ENCODE measurements around the gene RPS8. TPM values are rescaled to one million over a fixed set of nuclear protein-coding genes. Genes with fewer than 3 reads are reported as not detected.

RPS8 gene
- total and polyA plus RNA-seq, 8 donors, result 322 to 3,429 (median 2,146) TPM

DNA sequence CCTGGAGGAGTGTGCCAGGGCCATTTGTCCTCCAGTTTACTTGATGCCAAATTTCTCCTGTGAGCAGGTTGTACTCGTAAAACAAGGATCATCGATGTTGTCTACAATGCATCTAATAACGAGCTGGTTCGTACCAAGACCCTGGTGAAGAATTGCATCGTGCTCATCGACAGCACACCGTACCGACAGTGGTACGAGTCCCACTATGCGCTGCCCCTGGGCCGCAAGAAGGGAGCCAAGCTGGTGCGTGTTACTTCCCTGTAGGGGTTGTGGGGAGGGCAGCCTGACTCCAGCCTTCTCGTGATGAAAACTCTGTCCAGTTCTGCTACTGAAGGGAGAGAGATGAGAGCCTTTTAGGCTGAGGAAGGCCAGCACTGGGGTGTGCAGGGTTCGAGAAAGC is 2.2 kb downstream of the RPS8 start:
- TF ChIP-seq POLR2AphosphoS5 (IDR thresholded peaks at IDR 0.05), result no peak
- TF ChIP-seq POLR2A (IDR thresholded peaks at IDR 0.05), result no peak
- TF ChIP-seq, protein P1, sequence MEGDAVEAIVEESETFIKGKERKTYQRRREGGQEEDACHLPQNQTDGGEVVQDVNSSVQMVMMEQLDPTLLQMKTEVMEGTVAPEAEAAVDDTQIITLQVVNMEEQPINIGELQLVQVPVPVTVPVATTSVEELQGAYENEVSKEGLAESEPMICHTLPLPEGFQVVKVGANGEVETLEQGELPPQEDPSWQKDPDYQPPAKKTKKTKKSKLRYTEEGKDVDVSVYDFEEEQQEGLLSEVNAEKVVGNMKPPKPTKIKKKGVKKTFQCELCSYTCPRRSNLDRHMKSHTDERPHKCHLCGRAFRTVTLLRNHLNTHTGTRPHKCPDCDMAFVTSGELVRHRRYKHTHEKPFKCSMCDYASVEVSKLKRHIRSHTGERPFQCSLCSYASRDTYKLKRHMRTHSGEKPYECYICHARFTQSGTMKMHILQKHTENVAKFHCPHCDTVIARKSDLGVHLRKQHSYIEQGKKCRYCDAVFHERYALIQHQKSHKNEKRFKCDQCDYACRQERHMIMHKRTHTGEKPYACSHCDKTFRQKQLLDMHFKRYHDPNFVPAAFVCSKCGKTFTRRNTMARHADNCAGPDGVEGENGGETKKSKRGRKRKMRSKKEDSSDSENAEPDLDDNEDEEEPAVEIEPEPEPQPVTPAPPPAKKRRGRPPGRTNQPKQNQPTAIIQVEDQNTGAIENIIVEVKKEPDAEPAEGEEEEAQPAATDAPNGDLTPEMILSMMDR (IDR thresholded peaks at IDR 0.05), result no peak
- TF ChIP-seq EP300 (IDR thresholded peaks at IDR 0.05), result no peak
- Histone ChIP-seq H3K4me1 (peaks cover 20 to 36% (median 31%) of the 10 kb centered on the region in 4 donors), H3K9me3 (no peaks in the 10 kb centered on the region), H3K36me3 (peaks cover 41 to 61% (median 58%) of the 10 kb centered on the region in 4 donors), H3K4me3 (peak overlapping the region in 2 of 4 donors; percentile 77 to 87), H3K27me3 (no peaks in the 10 kb centered on the region), H3K27ac (peak overlapping the region in 2 of 5 donors; percentile 95)
- WGBS, 5 donors, result 65 to 76% (median 66%) methylated on average over 13 to 14 of the region's 14 CpGs
- DNase-seq, result no peak
- intact Hi-C loops (cut with DNase I; ENCODE audit: low total_unique reads), result no loop called here

DNA sequence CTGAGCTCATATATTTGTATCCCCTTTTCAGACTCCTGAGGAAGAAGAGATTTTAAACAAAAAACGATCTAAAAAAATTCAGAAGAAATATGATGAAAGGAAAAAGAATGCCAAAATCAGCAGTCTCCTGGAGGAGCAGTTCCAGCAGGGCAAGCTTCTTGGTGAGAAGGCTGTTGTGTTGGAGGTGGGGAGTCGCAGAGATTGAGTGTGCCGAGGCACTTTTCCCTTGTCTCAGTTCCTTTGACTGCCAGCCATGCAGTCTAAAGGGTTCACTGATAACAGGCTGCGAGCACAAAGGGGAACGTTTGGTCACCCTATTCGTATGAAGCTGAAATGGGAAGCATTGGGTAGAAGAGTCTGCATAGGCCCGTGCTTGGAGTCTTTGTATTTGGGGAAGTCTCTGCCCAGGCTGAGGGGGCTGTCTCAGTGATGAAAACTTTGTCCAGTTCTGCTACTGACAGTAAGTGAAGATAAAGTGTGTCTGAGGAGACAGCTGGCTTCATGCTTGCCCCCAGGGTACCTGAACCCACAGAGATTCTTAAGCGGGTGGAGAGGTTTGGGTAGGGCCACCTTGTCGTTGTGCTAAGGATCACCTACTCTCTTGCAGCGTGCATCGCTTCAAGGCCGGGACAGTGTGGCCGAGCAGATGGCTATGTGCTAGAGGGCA is 2.8 kb downstream of the RPS8 start:
- no peaks in the 10 kb centered on the region for H3K27me3 ChIP-seq
- TF ChIP-seq, protein P1 (IDR thresholded peaks at IDR 0.05), result no peak
- TF ChIP-seq POLR2AphosphoS5 (IDR thresholded peaks at IDR 0.05), result no peak
- no peak for TF ChIP-seq EP300 (IDR thresholded peaks at IDR 0.05)
- no peak for TF ChIP-seq POLR2A (IDR thresholded peaks at IDR 0.05)
- H3K27ac ChIP-seq, result peak overlapping the region in 2 of 5 donors; percentile 24 to 95
- no peaks in the 10 kb centered on the region for H3K9me3 ChIP-seq
- H3K36me3 ChIP-seq, result peaks cover 41 to 61% (median 58%) of the 10 kb centered on the region in 4 donors
- DNase-seq, result no peak
- peaks cover 20 to 36% (median 31%) of the 10 kb centered on the region in 4 donors for H3K4me1 ChIP-seq
- intact Hi-C loops (cut with DNase I; ENCODE audit: low total_unique reads), result no loop called here
- peak overlapping the region in 2 of 4 donors; percentile 77 to 87 for H3K4me3 ChIP-seq
- 56 to 67% (median 64%) methylated on average over 13 of the region's 13 CpGs for WGBS, 5 donors

DNA sequence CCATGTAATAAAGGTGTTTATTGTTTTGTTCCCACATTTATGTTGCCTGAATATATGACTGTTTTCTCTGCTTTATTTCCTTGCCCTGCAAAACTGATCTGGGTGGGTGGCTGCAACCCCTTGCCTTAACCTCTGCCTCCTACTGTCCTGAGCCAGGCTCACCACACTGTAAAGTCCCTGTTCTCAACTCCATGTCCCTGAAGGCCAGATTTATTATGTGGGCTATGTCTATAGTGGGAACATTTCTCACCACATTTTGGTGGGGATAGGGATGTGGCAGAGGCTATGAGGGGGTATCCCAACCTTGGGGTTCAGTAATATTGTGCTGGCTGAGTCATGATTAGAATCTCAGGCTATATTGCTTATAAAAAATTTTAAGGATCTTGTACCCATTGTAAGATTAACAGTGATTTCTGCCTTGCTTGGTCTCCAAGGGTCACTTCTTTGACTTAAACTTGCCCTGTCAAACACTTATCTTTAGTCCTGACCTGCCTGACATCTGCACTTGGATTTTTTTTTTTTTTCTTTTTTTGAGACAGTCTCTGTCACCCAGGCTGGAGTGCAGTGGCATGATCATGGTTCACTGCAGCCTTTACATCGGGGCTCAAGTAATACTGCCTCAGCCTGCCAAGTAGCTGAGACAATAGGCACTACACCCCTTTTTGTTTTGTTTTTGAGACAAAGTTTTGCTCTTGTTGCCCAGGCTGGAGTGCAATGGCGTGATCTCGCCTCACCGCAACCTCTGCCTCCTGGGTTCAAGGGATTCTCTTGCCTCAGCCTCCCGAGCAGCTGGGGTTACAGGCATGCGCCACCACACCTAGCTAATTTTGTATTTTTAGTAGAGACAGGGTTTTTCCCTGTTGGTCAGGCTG is 3.6 kb downstream of the RPS8 start:
- Histone ChIP-seq H3K27me3 (no peaks in the 10 kb centered on the region), H3K4me1 (peaks cover 26 to 41% (median 37%) of the 10 kb centered on the region in 4 donors), H3K9me3 (no peaks in the 10 kb centered on the region), H3K36me3 (peaks cover 41 to 61% (median 58%) of the 10 kb centered on the region in 4 donors), H3K27ac (no peak overlapping the region), H3K4me3 (peak overlapping the region in 1 of 4 donors; percentile 77)
- intact Hi-C loops (cut with DNase I; ENCODE audit: low total_unique reads), result no loop called here
- 92 to 96% (median 94%) methylated on average over 6 of the region's 6 CpGs for WGBS, 5 donors
- DNase-seq, result no peak
- TF ChIP-seq POLR2AphosphoS5 (IDR thresholded peaks at IDR 0.05), result no peak
- TF ChIP-seq EP300 (IDR thresholded peaks at IDR 0.05), result no peak
- TF ChIP-seq, protein P1 (IDR thresholded peaks at IDR 0.05), result no peak
- TF ChIP-seq POLR2A (IDR thresholded peaks at IDR 0.05), result no peak

DNA sequence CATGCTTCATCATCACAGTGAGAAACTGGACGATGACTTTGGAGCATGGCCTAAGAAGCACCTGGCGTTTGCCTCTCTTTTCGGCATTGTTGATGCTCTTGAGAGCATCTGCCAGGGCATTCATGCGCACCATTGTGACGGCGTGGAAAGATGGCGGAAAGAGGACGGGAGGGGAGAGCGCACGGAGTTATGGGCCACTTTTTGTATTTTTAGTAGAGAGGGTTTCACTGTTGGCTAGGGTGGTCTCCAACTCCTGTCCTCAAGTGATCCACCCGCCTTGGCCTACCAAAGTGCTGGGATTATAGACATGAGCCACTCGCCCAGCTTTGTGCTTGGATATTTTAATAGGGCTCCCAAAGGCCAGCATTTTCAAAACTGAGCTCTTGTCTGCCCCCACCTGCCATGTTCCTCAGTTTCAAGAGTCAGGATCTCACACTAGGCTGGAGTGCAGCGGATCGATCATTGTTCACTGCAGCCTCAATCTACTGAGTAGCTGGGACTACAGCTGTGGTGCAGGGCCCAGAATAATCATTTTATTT is 5.3 kb downstream of the RPS8 start:
- no peak for DNase-seq
- 89 to 94% (median 92%) methylated on average over 14 of the region's 14 CpGs for WGBS, 5 donors
- no peaks in the 10 kb centered on the region for H3K9me3 ChIP-seq
- no peak for TF ChIP-seq POLR2A (IDR thresholded peaks at IDR 0.05)
- no peak for TF ChIP-seq POLR2AphosphoS5 (IDR thresholded peaks at IDR 0.05)
- TF ChIP-seq EP300 (IDR thresholded peaks at IDR 0.05), result no peak
- TF ChIP-seq, protein P1 (IDR thresholded peaks at IDR 0.05), result no peak
- H3K4me3 ChIP-seq, result no peak overlapping the region
- intact Hi-C loops (cut with DNase I; ENCODE audit: low total_unique reads), result no loop called here
- no peak overlapping the region for H3K27ac ChIP-seq
- H3K4me1 ChIP-seq, result peaks cover 40 to 50% (median 47%) of the 10 kb centered on the region in 4 donors
- H3K36me3 ChIP-seq, result peaks cover 41 to 61% (median 58%) of the 10 kb centered on the region in 4 donors
- no peaks in the 10 kb centered on the region for H3K27me3 ChIP-seq
